ENCODE measurements around the gene KIAA1586. TPM values are rescaled to one million over a fixed set of nuclear protein-coding genes. Genes with fewer than 3 reads are reported as not detected.
A peak's percentile ranks its signal among the peaks of the same experiment; 100 is the strongest.

KIAA1586 gene
- total and polyA plus RNA-seq, 2 donors (not counting 3 experiments of a cell fraction or from before 2014, with no cell fraction given): 1.7 to 14.0 TPM

GRCh38 chr6:57013521-57013926 lies 33.0 kb upstream of the KIAA1586 start:
- Histone ChIP-seq H3K4me1 (ENCODE audit: control insufficient read depth, extremely low read depth, insufficient read depth, low read length) (peaks cover 4% of the 10 kb centered on the region), H3K27me3 (ENCODE audit: control insufficient read depth in 2 of 2, insufficient read depth in 2 of 2, low read length in 2 of 2) (no peaks in the 10 kb centered on the region), H2AFZ (ENCODE audit: low read depth, low read length) (no peak overlapping the region), H3K27ac (ENCODE audit: insufficient read depth, low read depth, low read length) (no peak overlapping the region), H3K79me2 (ENCODE audit: control insufficient read depth, insufficient read depth, low read length) (no peaks in the 10 kb centered on the region), H3K36me3 (ENCODE audit: control insufficient read depth in 2 of 2, extremely low read depth in 1 of 2, insufficient read depth in 2 of 2, low read length in 2 of 2) (no peaks in the 10 kb centered on the region), H4K20me1 (replicated peaks; ENCODE audit: control insufficient read depth, extremely low read depth, insufficient read depth, low read length) (no peaks in the 10 kb centered on the region), H3K4me3 (replicated peaks in 1 of 3; ENCODE audit: insufficient read depth in 1 of 3, low read depth in 1 of 3, low read length in 3 of 3) (no peak overlapping the region), H3K9me1 (replicated peaks; ENCODE audit: control insufficient read depth, extremely low read depth, insufficient read depth, low read length) (no peaks in the 10 kb centered on the region), H3K9me3 (replicated peaks; ENCODE audit: control insufficient read depth, insufficient read depth, low read length) (no peaks in the 10 kb centered on the region), H3K4me2 (ENCODE audit: insufficient read depth, low read length) (no peak overlapping the region), H3K9ac (replicated peaks; ENCODE audit: extremely low read depth, insufficient read depth, low read length) (no peak overlapping the region)
- FAIRE-seq (no peak), DNase-seq (ENCODE audit: low read depth, low spot score) (no peak)
- intact Hi-C loops (cut with micrococcal nuclease): no loop called here
- no TSS peak for BruUV-seq (replicated peaks)
- ChIA-PET POLR2A (no interaction called here), CTCF (interaction anchor here (1.9 to 2.1 kb wide), 3 partner anchors 9 to 109 kb away, joined by 6 to 9 read pairs (median 8); no protein-coding TSS in a partner anchor)
- TF ChIP-seq CTCF (IDR thresholded peaks at IDR 0.05; ENCODE audit: extremely low read depth in 1 of 2, insufficient read depth in 1 of 2, low read depth in 1 of 2, low read length in 2 of 2): no peak
- TF ChIP-seq JUN (IDR thresholded peaks at IDR 0.05; ENCODE audit: borderline replicate concordance, insufficient read depth, insufficient read length, low read depth): no peak
- TF ChIP-seq MYC (IDR thresholded peaks at IDR 0.05; ENCODE audit: low read depth, low read length): no peak
- TF ChIP-seq POLR2A (IDR thresholded peaks at IDR 0.05; ENCODE audit: low read depth, low read length): no peak
- dilution Hi-C loops (cut with MboI; ENCODE audit: extremely low pct_ligation_motif_present, low sequenced_read_pairs): no loop called here

GRCh38 chr6:57017069-57017468 lies 29.4 kb upstream of the KIAA1586 start:
- H3K4me1 ChIP-seq (ENCODE audit: control insufficient read depth, extremely low read depth, insufficient read depth, low read length): peaks cover 4% of the 10 kb centered on the region
- H2AFZ ChIP-seq (ENCODE audit: low read depth, low read length): peak overlapping the region; percentile 96
- FAIRE-seq (no peak), DNase-seq (ENCODE audit: low read depth, low spot score) (peak; percentile 53)
- CTCF ChIA-PET: interaction anchor here (0.7 to 3.4 kb wide), 7 partner anchors 8 to 165 kb away, joined by 3 to 13 read pairs (median 6); partner anchors contain the start of gene BEND6
- H3K27me3 ChIP-seq (ENCODE audit: control insufficient read depth in 2 of 2, insufficient read depth in 2 of 2, low read length in 2 of 2): no peaks in the 10 kb centered on the region
- H3K4me2 ChIP-seq (ENCODE audit: insufficient read depth, low read length): peak overlapping the region; percentile 74
- POLR2A ChIA-PET: no interaction called here
- peak overlapping the region; percentile 22 for H3K9ac ChIP-seq (replicated peaks; ENCODE audit: extremely low read depth, insufficient read depth, low read length)
- no peaks in the 10 kb centered on the region for H3K36me3 ChIP-seq (ENCODE audit: control insufficient read depth in 2 of 2, extremely low read depth in 1 of 2, insufficient read depth in 2 of 2, low read length in 2 of 2)
- no peaks in the 10 kb centered on the region for H3K9me3 ChIP-seq (replicated peaks; ENCODE audit: control insufficient read depth, insufficient read depth, low read length)
- intact Hi-C loops (cut with micrococcal nuclease): no loop called here
- peak overlapping the region in 2 of 3 experiments; percentile 30 to 41 for H3K4me3 ChIP-seq (replicated peaks in 1 of 3; ENCODE audit: insufficient read depth in 1 of 3, low read depth in 1 of 3, low read length in 3 of 3)
- BruUV-seq (replicated peaks): no TSS peak
- H4K20me1 ChIP-seq (replicated peaks; ENCODE audit: control insufficient read depth, extremely low read depth, insufficient read depth, low read length): no peaks in the 10 kb centered on the region
- dilution Hi-C loops (cut with MboI; ENCODE audit: extremely low pct_ligation_motif_present, low sequenced_read_pairs): no loop called here
- no peaks in the 10 kb centered on the region for H3K9me1 ChIP-seq (replicated peaks; ENCODE audit: control insufficient read depth, extremely low read depth, insufficient read depth, low read length)
- TF ChIP-seq MYC (IDR thresholded peaks at IDR 0.05; ENCODE audit: low read depth, low read length): no peak
- TF ChIP-seq POLR2AphosphoS5 (IDR thresholded peaks at IDR 0.05; ENCODE audit: insufficient read depth, low read depth, low read length): no peak
- TF ChIP-seq FOS (IDR thresholded peaks at IDR 0.05; ENCODE audit: borderline replicate concordance, insufficient read depth, low read length): no peak
- TF ChIP-seq MAX (IDR thresholded peaks at IDR 0.05; ENCODE audit: insufficient read depth, insufficient read length): no peak
- no peak for TF ChIP-seq JUN (IDR thresholded peaks at IDR 0.05; ENCODE audit: borderline replicate concordance, insufficient read depth, insufficient read length, low read depth)
- no peak for TF ChIP-seq EZH2 (IDR thresholded peaks at IDR 0.05; ENCODE audit: borderline replicate concordance, low read depth, low read length, severe bottlenecking)
- no peak for TF ChIP-seq POLR2A (IDR thresholded peaks at IDR 0.05; ENCODE audit: low read depth, low read length)
- no peak for TF ChIP-seq GATA2 (IDR thresholded peaks at IDR 0.05; ENCODE audit: insufficient read depth, insufficient read length, low read depth, low read length)
- TF ChIP-seq CTCF (IDR thresholded peaks at IDR 0.05; ENCODE audit: extremely low read depth in 1 of 2, insufficient read depth in 1 of 2, low read depth in 1 of 2, low read length in 2 of 2): no peak
- no peak overlapping the region for H3K27ac ChIP-seq (ENCODE audit: insufficient read depth, low read depth, low read length)
- no peaks in the 10 kb centered on the region for H3K79me2 ChIP-seq (ENCODE audit: control insufficient read depth, insufficient read depth, low read length)

Measured in endothelial cell of umbilical vein (primary cell).